DND-41 (cell line): ENCODE measurements around the gene MBD2.

ENCODE experiments used
- ATAC-seq: fragments of 200-7000 bp; cut with Tn5 transposase; 3 replicates; pipeline ENCODE4 v1.9.1; 2021; ENCODE audit warnings: low read depth; ENCODE audit not compliant: insufficient read depth
- DNase-seq: peaks from one replicate; pipeline ENCODE4 v3.0.0-alpha.2; 2020
- H2AFZ ChIP-seq: 2 replicates; pipeline ENCODE4 v1.6.0; 2012; ENCODE audit warnings: low read depth, low read length
- H3K27ac ChIP-seq: 2 replicates; pipeline ENCODE4 v1.5.1; 2012; ENCODE audit warnings: low read length, inconsistent platforms
- H3K27me3 ChIP-seq: fragments of 200-600 bp; sonication (generic); 2 replicates; pipeline ENCODE4 v1.6.0; 2012; ENCODE audit warnings: low read length, mild to moderate bottlenecking, inconsistent platforms; ENCODE audit not compliant: insufficient read depth, poor library complexity
- H3K36me3 ChIP-seq: 2 replicates; pipeline ENCODE4 v1.5.1; 2012; ENCODE audit warnings: low read length, inconsistent platforms; ENCODE audit not compliant: insufficient read depth
- H3K4me1 ChIP-seq: 2 replicates; pipeline ENCODE4 v1.5.1; 2012; ENCODE audit warnings: mild to moderate bottlenecking, low read length; ENCODE audit not compliant: insufficient read depth
- H3K4me2 ChIP-seq: 2 replicates; pipeline ENCODE4 v1.6.0; 2012; ENCODE audit warnings: mild to moderate bottlenecking, moderate library complexity, low read length, inconsistent platforms; ENCODE audit not compliant: insufficient read depth
- H3K4me3 ChIP-seq, 2 experiments: fragments of 200-600 bp in 1 of 2; shearing (Covaris generic) in 1 of 2; 2 replicates each; pipeline ENCODE4 v1.5.1; 2012 to 2016; ENCODE audit warnings: inconsistent platforms in 2 of 2, low read length in 2 of 2, mild to moderate bottlenecking in 2 of 2, low read depth in 1 of 2, moderate library complexity in 1 of 2
- H3K79me2 ChIP-seq: 2 replicates; pipeline ENCODE4 v1.6.0; 2012; ENCODE audit warnings: low read length, inconsistent platforms; ENCODE audit not compliant: insufficient read depth
- H3K9ac ChIP-seq: 2 replicates; pipeline ENCODE4 v1.6.0; 2012; ENCODE audit warnings: low read depth, mild to moderate bottlenecking, inconsistent platforms, low read length, moderate library complexity
- H3K9me3 ChIP-seq: 2 replicates; pipeline ENCODE4 v1.5.1; 2012; ENCODE audit warnings: low read length, moderate library complexity, mild to moderate bottlenecking, inconsistent platforms; ENCODE audit not compliant: insufficient read depth, severe bottlenecking
- H4K20me1 ChIP-seq: 2 replicates; pipeline ENCODE4 v1.6.0; 2012; ENCODE audit warnings: low read length; ENCODE audit not compliant: insufficient read depth
- CTCF ChIP-seq: IDR thresholded peaks from 2 replicates; pipeline ENCODE4 v1.5.1; 2012; ENCODE audit warnings: borderline replicate concordance, low read length, moderate library complexity, mild to moderate bottlenecking; ENCODE audit not compliant: poor library complexity, severe bottlenecking; ENCODE audit errors: extremely low read depth
- EZH2 ChIP-seq: IDR thresholded peaks from 3 replicates; pipeline ENCODE4 v1.6.1; 2012; ENCODE audit warnings: borderline replicate concordance, low read depth, mild to moderate bottlenecking, moderate library complexity, low read length, inconsistent platforms; ENCODE audit not compliant: severe bottlenecking

MBD2 gene

GRCh38 chr18:54134053-54134452 is 90.4 kb downstream of the MBD2 start:
- DNase-seq = no peak
- Histone ChIP-seq H3K4me1 (no peaks in the 10 kb centered on the region), H3K27ac (no peak overlapping the region)

GRCh38 chr18:54130631-54131030 is 93.8 kb downstream of the MBD2 start:
- no peaks in the 10 kb centered on the region for H3K9me3 ChIP-seq
- no peak for DNase-seq
- no peak for TF ChIP-seq CTCF
- no peak for TF ChIP-seq EZH2
- no peaks in the 10 kb centered on the region for H3K36me3 ChIP-seq
- H2AFZ ChIP-seq = no peak overlapping the region
- no peaks in the 10 kb centered on the region for H3K4me1 ChIP-seq
- no peak overlapping the region for H3K9ac ChIP-seq
- H3K4me3 ChIP-seq = no peak overlapping the region
- H3K27me3 ChIP-seq = no peaks in the 10 kb centered on the region
- no peaks in the 10 kb centered on the region for H4K20me1 ChIP-seq
- ATAC-seq = no peak
- H3K4me2 ChIP-seq = no peak overlapping the region
- no peaks in the 10 kb centered on the region for H3K79me2 ChIP-seq
- no peak overlapping the region for H3K27ac ChIP-seq

More at GRCh38 chr18:54134053-54134452, 90.4 kb downstream of the MBD2 start:
- Histone ChIP-seq H3K4me3 (no peak overlapping the region), H4K20me1 (no peaks in the 10 kb centered on the region), H3K36me3 (no peaks in the 10 kb centered on the region), H3K79me2 (no peaks in the 10 kb centered on the region), H3K4me2 (no peak overlapping the region), H2AFZ (no peak overlapping the region), H3K9ac (no peak overlapping the region), H3K9me3 (peaks cover 3% of the 10 kb centered on the region), H3K27me3 (no peaks in the 10 kb centered on the region)
- TF ChIP-seq EZH2 (no peak), CTCF (no peak)
- ATAC-seq = no peak

GRCh38 chr18:54130177-54130576 is 94.3 kb downstream of the MBD2 start:
- Histone ChIP-seq H4K20me1 (no peaks in the 10 kb centered on the region), H3K9me3 (no peaks in the 10 kb centered on the region), H3K27me3 (no peaks in the 10 kb centered on the region), H3K79me2 (no peaks in the 10 kb centered on the region), H2AFZ (no peak overlapping the region), H3K9ac (no peak overlapping the region), H3K27ac (no peak overlapping the region), H3K36me3 (no peaks in the 10 kb centered on the region), H3K4me2 (no peak overlapping the region), H3K4me3 (no peak overlapping the region), H3K4me1 (no peaks in the 10 kb centered on the region)
- ATAC-seq = no peak
- TF ChIP-seq CTCF (no peak), EZH2 (no peak)
- no peak for DNase-seq

- Histone ChIP-seq H3K9me3 (no peaks in the 10 kb centered on the region), H3K27me3 (no peaks in the 10 kb centered on the region), H3K27ac (no peak overlapping the region), H3K4me2 (no peak overlapping the region), H3K4me3 (no peak overlapping the region), H4K20me1 (no peaks in the 10 kb centered on the region), H3K4me1 (no peaks in the 10 kb centered on the region), H3K9ac (no peak overlapping the region), H3K36me3 (no peaks in the 10 kb centered on the region), H3K79me2 (no peaks in the 10 kb centered on the region), H2AFZ (no peak overlapping the region)
- TF ChIP-seq EZH2 (no peak), CTCF (no peak)
- no peak for DNase-seq
- no peak for ATAC-seq
Measured at GRCh38 chr18:54129448-54130067, 94.9 kb downstream of the MBD2 start.
